ENCODE data around the gene MIA. TPM values are rescaled to one million over a fixed set of nuclear protein-coding genes. Genes with fewer than 3 reads are reported as not detected.

Gene MIA
- total RNA-seq, 4 donors from 2014 or later: 2.1 to 4.1 (median 2.7) TPM

- Histone ChIP-seq H3K36me3 (peaks cover 43 to 75% (median 61%) of the 10 kb centered on the region in 4 donors), H3K27me3 (no peaks in the 10 kb centered on the region), H3K27ac (replicated peaks in 1 of 4) (peak overlapping the region; percentile 46 to 77 (median 62)), H3K4me1 (peaks cover 13 to 34% (median 29%) of the 10 kb centered on the region in 4 donors), H3K4me3 (peak overlapping the region in 3 of 4 donors; percentile 3 to 38 (median 20)), H3K9me3 (no peaks in the 10 kb centered on the region)
- TF ChIP-seq POLR2A (IDR thresholded peaks at IDR 0.05; ENCODE audit: low read depth) (no peak), EP300 (IDR thresholded peaks at IDR 0.05) (no peak), CTCF (IDR thresholded peaks at IDR 0.05) (no peak), POLR2AphosphoS5 (IDR thresholded peaks at IDR 0.05) (no peak)
- no peak for DNase-seq (ENCODE audit: extremely low spot score)
- intact Hi-C loops (cut with DNase I): no loop called here
- 81% methylated on average over 8 of the region's 16 CpGs for whole genome bisulfite sequencing
These were observed 35.2 kb upstream of the MIA start for GRCh38 chr19:40739871-40740703.

GRCh38 chr19:40740747-40741146, 34.6 kb upstream of the MIA start:
- intact Hi-C loops (cut with DNase I): no loop called here
- TF ChIP-seq CTCF (IDR thresholded peaks at IDR 0.05) (no peak), POLR2AphosphoS5 (IDR thresholded peaks at IDR 0.05) (peak; percentile 13 to 51)
- DNase-seq (ENCODE audit: extremely low spot score): no peak
- no peaks in the 10 kb centered on the region for H3K27me3 ChIP-seq
- peaks cover 36 to 69% (median 55%) of the 10 kb centered on the region in 4 donors for H3K36me3 ChIP-seq
- WGBS: 58% methylated on average over 5 of the region's 6 CpGs
- H3K4me3 ChIP-seq: peak overlapping the region in 3 of 4 donors; percentile 3 to 38 (median 20)
- peaks cover 13 to 41% (median 35%) of the 10 kb centered on the region in 4 donors for H3K4me1 ChIP-seq
- H3K9me3 ChIP-seq: no peaks in the 10 kb centered on the region
- H3K27ac ChIP-seq (replicated peaks in 1 of 4): peak overlapping the region; percentile 46 to 77 (median 62)

DNA sequence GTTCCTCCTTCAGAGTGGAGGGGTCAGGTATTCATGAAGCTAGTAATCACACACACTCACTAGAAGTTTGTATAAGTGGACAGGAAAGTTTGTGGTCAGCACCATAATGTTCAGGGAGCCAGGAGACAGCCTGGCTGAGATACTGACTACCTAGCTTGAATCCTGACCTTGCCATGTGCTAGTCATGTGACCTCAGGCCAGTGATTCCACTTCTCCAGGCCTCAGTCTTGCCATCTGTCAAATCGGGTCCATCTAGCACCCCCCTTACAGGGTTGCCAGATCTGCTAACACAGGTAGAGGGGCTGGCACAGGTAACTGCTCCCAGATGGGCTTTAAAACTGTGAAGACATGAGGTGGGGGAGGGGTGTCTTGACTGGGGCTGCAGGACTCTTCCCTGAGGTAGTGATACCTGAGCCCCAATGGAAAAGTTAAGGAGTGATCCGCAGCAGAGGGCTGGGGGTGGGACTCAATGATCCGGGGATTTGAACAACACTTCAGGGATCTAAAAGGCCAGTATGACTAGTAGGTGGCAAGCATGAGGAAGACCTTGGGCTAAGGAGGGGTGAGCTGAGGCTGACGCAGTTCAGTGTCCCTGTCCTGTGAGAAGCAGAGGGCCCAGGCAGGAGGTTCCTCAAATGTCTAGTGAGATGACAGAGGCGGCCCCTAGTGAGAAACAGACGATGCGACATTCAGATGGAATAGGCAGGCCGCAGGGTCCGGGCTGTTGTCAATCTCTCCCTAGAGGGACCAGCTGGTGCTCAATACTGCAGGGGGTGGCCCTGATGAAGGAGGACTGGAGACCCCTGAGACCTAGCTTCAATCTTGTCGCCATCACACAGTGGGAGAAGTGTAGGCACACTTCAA, 33.6 kb upstream of the MIA start:
- Histone ChIP-seq H3K27me3 (no peaks in the 10 kb centered on the region), H3K27ac (replicated peaks in 1 of 4) (peak overlapping the region; percentile 46 to 77 (median 62)), H3K4me1 (peaks cover 13 to 41% (median 37%) of the 10 kb centered on the region in 4 donors), H3K4me3 (no peak overlapping the region), H3K36me3 (peaks cover 26 to 59% (median 44%) of the 10 kb centered on the region in 4 donors), H3K9me3 (no peaks in the 10 kb centered on the region)
- no peak for DNase-seq (ENCODE audit: extremely low spot score)
- TF ChIP-seq POLR2AphosphoS5 (IDR thresholded peaks at IDR 0.05): no peak
- no peak for TF ChIP-seq CTCF (IDR thresholded peaks at IDR 0.05)
- TF ChIP-seq EP300 (IDR thresholded peaks at IDR 0.05): no peak
- TF ChIP-seq POLR2A (IDR thresholded peaks at IDR 0.05; ENCODE audit: low read depth): no peak
- intact Hi-C loops (cut with DNase I): no loop called here
- 82% methylated on average over 8 of the region's 10 CpGs for WGBS

GRCh38 chr19:40742477-40742876, 32.8 kb upstream of the MIA start:
- 81% methylated on average over 6 of the region's 17 CpGs for WGBS
- Histone ChIP-seq H3K36me3 (peaks cover 19 to 51% (median 37%) of the 10 kb centered on the region in 4 donors), H3K4me3 (no peak overlapping the region), H3K27me3 (no peaks in the 10 kb centered on the region), H3K9me3 (no peaks in the 10 kb centered on the region), H3K4me1 (peaks cover 13 to 41% (median 37%) of the 10 kb centered on the region in 4 donors), H3K27ac (replicated peaks in 1 of 4) (peak overlapping the region in 1 of 4 donors; percentile 27)
- TF ChIP-seq POLR2A (IDR thresholded peaks at IDR 0.05; ENCODE audit: low read depth): no peak
- TF ChIP-seq CTCF (IDR thresholded peaks at IDR 0.05): no peak
- no peak for TF ChIP-seq EP300 (IDR thresholded peaks at IDR 0.05)
- no peak for TF ChIP-seq POLR2AphosphoS5 (IDR thresholded peaks at IDR 0.05)
- intact Hi-C loops (cut with DNase I): no loop called here
- no peak for DNase-seq (ENCODE audit: extremely low spot score)
